Measurements from ENCODE around the gene CFAP74.

Gene CFAP74

DNA sequence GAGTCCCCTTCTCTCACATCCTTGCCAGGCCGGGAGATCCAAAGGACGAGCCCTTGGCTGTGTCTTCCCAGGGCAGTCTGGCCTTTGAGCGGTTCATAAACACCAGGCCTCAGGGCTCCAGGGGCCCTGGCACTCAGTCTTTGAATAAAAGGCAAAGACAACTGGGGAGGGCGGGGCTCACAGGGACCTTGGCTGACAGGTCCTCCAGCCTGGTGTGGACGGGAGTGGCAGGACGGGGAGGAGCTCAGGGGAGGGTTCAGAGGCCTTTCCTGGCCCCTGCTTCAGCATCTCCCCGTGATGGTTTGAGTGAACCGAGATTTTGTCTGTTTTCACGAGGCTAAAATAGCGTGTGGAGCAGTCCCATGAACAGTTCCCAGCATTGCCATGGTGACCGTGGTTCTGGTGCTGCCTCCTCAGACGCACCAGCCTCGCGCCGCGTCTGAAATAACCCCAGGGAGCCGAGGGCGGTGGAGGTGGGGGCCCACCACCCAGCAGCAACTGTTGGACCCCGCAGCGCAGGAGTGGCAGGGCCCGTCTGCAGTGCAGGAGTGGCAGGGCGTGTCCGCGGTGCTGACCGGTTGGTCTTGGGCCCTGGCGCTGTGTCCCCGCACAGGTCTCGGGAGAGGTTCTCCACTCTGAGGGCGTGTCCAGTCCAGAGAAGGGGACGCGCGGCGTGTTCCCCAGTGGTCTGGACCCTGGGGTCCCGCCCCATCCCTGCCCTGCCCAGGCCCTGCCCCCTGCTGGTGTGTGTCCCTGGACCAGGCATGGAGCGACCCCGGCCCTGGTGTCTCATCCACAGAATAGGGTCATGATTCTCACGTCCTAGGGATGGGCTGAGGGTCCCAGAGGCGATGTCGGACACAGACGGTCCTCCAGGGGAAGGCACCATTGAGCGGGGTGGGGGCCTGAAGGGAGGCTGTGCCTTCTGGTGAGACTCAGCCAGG lies 39.5 kb upstream of the CFAP74 start:
- no peak for DNase-seq

- no peak for DNase-seq
Measured at GRCh38 chr1:2041887-2042286, 38.3 kb upstream of the CFAP74 start.

- DNase-seq: no peak
Measured at GRCh38 chr1:2041305-2041704, 37.7 kb upstream of the CFAP74 start.

DNA sequence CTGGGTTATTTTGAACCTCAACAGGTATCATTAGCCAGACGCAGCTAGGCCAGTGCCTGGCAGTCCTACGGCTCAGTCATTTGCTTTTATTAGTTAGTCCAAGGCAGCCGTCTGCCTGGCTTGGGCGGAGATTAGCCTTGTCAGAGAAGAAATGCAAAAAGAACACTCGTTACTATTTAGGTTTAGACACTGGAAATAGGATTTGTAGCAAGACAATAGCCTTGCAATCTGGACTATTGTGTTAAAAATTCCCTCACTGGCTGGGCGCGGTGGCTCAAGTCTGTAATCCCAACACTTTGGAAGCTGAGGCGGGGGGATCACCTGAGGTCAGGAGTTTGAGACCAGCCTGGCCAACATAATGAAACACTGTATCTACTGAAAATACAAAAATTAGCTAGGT lies 35.7 kb upstream of the CFAP74 start:
- no peak for DNase-seq

GRCh38 chr1:2038229-2038628 lies 34.6 kb upstream of the CFAP74 start:
- DNase-seq: no peak

DNA sequence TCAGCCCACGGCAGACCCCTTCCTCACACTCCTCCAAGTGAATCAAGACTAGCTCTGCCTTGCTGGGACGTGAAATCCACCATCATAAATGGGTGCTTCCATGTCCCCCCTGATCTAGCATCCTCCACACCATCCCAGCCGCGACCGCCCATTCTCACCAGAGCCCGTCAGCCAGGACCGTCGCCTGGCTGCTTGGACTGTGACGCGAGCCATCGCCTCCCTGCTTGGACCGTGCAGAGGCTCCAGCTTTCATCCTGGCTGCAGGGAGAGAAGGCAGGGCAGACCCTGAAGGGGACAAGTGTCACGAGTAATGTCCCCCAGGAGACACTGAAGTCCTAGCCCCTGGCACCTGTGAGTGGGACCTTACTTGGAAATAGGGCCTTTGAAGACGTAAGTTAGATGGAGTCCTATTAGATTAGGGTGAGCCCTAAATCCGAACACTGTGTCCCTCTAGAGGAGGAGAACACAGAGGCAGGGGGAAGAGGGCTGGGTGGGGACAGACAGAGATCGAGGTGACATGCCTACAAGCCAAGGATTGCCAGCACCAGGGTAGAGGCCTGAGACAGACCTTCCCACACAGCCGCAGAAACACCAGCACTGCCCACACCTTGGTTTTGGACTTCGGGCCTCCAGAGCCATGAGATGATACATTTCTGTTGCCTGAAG lies 33.9 kb upstream of the CFAP74 start:
- DNase-seq: no peak

GRCh38 chr1:2036287-2036686 lies 32.7 kb upstream of the CFAP74 start:
- DNase-seq: no peak

- DNase-seq: no peak
Measured at GRCh38 chr1:2033165-2033564, 29.6 kb upstream of the CFAP74 start.

- no peak for DNase-seq
Measured at GRCh38 chr1:2032737-2033136, 29.2 kb upstream of the CFAP74 start.

DNA sequence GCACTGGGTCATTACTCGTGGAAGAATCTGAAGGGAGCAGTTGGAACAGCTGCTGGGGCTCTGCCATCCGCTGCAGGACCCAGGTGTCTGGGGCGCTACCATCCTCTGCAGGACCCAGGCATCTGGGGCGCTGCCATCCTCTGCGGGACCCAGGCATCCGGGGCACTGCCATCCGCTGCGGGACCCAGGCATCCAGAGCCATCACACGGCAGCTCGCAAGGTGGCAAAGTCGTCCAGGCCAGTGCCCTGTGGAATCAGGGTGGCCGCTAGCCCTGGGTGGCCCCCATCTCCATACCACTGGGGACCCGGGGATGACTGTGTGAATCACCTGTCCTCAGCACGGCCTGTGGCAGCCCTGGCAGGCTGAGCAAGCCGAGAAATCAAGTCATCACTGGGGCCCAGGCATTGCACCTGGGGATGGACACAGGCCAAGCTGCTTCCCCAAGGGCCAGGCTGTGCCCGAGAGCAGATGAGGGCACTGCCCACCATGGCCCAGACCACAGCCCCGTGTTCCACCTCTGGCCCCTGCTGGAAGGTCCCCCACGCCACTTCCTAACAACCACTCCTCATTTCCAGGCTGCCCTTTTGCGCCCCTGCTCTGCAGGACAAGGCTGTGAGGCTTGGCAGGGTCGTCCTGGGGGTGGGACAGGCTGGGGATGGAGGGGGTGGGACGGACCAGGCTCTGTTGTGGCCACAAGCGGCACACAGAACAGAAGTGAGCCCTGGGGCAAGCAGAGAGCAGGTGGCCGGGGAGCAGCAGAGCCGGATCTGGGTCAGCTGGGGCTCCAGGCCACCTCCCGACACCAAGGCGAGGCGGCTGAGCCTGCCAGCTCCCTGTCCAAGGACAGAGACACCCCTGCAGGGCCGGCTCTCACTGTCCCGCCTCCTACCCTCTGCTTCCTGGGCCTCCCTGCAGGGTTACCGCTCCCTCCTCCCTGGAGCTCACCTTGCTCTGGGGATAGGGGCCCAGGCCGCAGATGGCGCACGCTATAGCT lies 28.3 kb upstream of the CFAP74 start:
- DNase-seq: no peak

- no peak for DNase-seq
Measured at GRCh38 chr1:2030076-2030871, 26.7 kb upstream of the CFAP74 start.

GRCh38 chr1:2029561-2029960 lies 26.0 kb upstream of the CFAP74 start:
- no peak for DNase-seq

GRCh38 chr1:2028870-2029560 lies 25.4 kb upstream of the CFAP74 start:
- no peak for DNase-seq

DNA sequence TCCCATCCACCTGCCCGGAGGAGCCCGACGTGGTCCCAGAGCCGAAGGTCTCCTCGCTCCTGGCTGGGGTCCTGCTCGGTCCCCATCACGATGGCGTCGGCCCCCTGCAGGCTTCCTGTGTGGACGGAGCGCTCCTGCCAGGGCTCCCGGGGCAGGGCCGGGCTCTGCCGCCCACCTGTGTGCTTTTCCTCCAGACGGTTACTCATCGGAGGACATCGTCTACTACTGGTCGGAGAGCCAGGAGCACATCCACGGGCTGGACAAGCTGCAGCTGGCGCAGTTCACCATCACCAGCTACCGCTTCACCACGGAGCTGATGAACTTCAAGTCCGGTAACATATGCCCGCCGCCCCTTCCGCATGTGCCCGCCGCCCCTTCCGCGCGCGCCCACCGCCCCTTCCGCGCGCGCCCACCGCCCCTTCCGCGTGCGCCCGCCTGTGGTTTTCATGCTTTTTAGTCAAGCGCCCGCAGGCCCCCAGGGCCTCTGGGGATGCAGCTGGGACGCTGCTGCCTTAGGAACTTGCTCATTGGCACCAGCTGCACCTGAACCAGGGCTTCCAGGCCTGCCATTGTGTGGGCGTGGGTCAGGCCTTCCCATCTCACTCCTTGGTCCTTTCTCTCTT lies 24.5 kb upstream of the CFAP74 start:
- no peak for DNase-seq

DNA sequence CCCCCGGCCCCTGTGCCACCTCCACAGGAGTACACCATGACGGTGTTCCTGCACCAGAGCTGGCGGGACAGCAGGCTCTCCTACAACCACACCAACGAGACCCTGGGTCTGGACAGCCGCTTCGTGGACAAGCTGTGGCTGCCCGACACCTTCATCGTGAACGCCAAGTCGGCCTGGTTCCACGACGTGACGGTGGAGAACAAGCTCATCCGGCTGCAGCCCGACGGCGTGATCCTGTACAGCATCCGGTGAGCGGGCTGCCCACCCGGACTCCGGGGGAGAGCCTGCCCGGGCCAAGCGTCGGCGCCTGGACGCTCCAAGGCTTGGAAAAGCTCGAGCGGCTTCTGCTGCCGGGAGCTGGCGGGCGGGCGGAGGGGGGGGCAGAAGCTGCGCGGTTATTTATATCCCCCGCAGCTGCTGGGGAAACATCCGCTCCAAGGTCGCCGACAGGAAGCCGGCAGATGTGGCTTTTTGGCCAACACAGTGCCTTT lies 21.9 kb upstream of the CFAP74 start:
- DNase-seq: no peak

DNA sequence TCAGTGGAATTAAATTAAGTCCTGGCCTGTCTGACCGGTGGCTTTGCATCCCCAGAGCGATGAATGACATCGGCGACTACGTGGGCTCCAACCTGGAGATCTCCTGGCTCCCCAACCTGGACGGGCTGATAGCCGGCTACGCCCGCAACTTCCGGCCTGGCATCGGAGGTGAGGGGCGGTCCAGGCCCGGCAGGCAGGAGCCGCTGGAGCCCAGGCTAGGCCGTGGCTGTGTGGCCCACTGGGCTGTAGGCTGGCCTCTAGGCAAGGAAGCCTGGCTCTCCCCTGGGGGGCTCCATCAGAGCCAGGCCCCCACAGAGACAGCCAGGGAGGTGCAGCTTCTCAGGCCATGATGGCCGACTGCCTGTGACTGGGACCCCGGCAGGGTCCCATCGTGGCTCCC lies 21.3 kb upstream of the CFAP74 start:
- DNase-seq: no peak

- no peak for DNase-seq
Measured at GRCh38 chr1:2024451-2024850, 20.9 kb upstream of the CFAP74 start.

- no peak for DNase-seq
Measured at GRCh38 chr1:2023187-2023586, 19.6 kb upstream of the CFAP74 start.

- DNase-seq: no peak
Measured at GRCh38 chr1:2022063-2022770, 18.6 kb upstream of the CFAP74 start.

GRCh38 chr1:2021550-2021949 lies 18.0 kb upstream of the CFAP74 start:
- no peak for DNase-seq
